Activated naive CD8-positive, alpha-beta T cell (primary cell): ENCODE data around the gene ADARB2.
A peak's percentile ranks its signal among the peaks of the same experiment; 100 is the strongest.
"Not testable (repeated sequence)": the region's sequence is repeated elsewhere in the genome, so short reads cannot be mapped to it uniquely, and the experiment has no call there.

Experiments used
- H3K27ac Mint-ChIP-seq: one replicate; pipeline ENCODE4 v1.8.0; 2021; ENCODE audit warnings: mixed read lengths
- H3K27me3 Mint-ChIP-seq: one replicate; pipeline ENCODE4 v1.8.0; 2021; ENCODE audit warnings: mixed read lengths
- H3K36me3 Mint-ChIP-seq: one replicate; pipeline ENCODE4 v1.8.0; 2021; ENCODE audit warnings: mixed read lengths
- H3K4me1 Mint-ChIP-seq: one replicate; pipeline ENCODE4 v1.8.0; 2021; ENCODE audit warnings: low read depth, mixed read lengths
- H3K4me3 Mint-ChIP-seq: one replicate; pipeline ENCODE4 v1.8.0; 2021; ENCODE audit warnings: mild to moderate bottlenecking, mixed read lengths
- H3K9me3 Mint-ChIP-seq: one replicate; pipeline ENCODE4 v1.8.0; 2021; ENCODE audit warnings: low read depth, mixed read lengths

ADARB2 gene

DNA sequence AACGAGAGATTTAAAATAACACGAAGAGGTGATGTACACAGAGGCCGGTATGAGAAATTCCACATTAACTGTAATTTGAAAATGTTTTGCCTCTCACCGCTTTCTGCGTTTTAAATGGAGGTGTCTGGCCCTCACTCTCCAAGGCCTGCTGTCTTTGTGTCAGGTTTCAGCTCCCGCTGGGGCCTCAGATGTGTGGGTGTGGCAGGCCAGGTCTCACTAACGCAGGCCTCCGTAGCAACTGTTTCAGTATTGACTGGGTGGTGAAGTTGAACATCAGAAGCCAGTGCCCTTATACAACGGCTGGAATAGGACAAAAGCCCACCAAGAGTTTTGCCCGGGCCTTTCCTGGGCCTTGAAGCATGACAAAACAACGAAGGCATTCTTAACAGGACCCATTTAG lies 303.1 kb downstream of the ADARB2 start:
- H3K27ac Mint-ChIP-seq, result no peak overlapping the region

DNA sequence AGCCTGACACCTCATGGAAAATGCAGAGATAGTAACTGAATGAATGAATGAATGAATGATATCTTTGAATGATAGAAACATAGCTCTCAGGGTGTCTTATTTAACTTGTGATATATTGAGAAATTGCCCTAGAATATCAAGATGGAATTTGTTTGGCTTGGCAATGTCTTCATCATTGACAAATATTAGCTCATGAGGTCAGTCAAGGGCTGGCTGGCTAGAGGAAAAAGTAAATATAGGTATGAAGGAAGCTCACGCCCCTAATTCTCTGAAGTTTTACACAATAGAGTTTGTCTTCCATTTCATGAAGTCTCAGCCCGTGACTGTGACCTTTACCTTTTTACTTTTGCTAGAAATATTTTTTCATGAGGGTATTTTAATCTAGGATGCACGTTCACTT lies 305.2 kb downstream of the ADARB2 start:
- Mint-ChIP-seq H3K27ac (no peak overlapping the region), H3K4me1 (no peaks in the 10 kb centered on the region), H3K9me3 (peaks cover 6% of the 10 kb centered on the region), H3K27me3 (no peaks in the 10 kb centered on the region), H3K4me3 (no peak overlapping the region), H3K36me3 (no peaks in the 10 kb centered on the region)

More for the DNA sequence above, 303.1 kb downstream of the ADARB2 start:
- Mint-ChIP-seq H3K4me3 (no peak overlapping the region), H3K4me1 (no peaks in the 10 kb centered on the region), H3K27me3 (peaks cover 5% of the 10 kb centered on the region), H3K9me3 (peaks cover 6% of the 10 kb centered on the region), H3K36me3 (no peaks in the 10 kb centered on the region)

DNA sequence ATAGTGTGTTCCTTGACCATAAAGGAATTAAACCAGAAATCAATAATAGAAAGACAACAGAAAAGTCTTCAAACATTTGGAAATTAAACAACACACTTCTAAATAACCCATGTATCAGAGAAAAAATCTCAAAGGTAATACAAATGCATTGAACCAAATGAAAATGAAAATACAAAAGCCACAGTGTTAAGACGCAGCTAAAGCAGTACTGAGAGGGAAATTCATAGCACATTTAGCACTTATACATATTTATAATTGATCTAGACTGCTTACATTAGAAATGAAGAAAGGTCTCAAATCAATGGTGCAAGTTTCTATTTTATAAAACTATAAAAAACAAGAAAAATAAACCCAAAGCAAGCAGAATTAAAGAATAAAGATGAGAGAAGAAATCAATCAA lies 306.1 kb downstream of the ADARB2 start:
- Mint-ChIP-seq H3K4me3 (no peak overlapping the region), H3K27ac (no peak overlapping the region), H3K27me3 (no peaks in the 10 kb centered on the region), H3K4me1 (no peaks in the 10 kb centered on the region), H3K9me3 (peaks cover 6% of the 10 kb centered on the region), H3K36me3 (no peaks in the 10 kb centered on the region)

DNA sequence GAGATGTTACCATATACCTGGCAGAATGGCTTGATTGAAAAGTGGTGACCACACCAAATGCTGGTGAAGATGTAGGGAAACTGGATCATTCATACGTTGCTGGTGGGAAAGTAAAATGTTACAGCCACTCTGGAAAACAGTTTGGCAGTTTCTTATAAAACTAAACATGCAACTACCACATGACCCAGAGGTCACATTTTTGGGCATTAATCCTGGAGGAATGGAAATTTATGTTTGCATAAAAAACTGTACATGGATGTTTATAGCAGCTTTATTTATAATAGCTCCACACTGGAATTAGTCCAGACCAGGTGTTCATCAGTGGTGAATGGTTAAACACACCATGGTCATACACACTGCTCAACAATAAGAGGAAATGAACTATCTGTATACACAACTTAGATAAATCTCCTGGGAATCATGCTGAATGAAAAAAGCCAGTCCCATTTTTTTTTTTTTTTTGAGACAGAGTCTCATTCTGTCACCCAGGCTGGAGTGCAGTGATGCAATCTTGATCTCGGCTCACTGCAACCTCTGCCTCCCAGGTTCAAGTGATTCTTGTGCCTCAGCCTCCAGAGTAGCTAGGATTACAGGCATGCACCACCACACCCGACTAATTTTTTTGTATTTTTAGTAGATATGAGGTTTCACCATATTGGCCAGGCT lies 309.7 kb downstream of the ADARB2 start:
- H3K4me1 Mint-ChIP-seq, H3K4me3 Mint-ChIP-seq, H3K27me3 Mint-ChIP-seq, H3K36me3 Mint-ChIP-seq, H3K27ac Mint-ChIP-seq, H3K9me3 Mint-ChIP-seq: not testable (repeated sequence)

DNA sequence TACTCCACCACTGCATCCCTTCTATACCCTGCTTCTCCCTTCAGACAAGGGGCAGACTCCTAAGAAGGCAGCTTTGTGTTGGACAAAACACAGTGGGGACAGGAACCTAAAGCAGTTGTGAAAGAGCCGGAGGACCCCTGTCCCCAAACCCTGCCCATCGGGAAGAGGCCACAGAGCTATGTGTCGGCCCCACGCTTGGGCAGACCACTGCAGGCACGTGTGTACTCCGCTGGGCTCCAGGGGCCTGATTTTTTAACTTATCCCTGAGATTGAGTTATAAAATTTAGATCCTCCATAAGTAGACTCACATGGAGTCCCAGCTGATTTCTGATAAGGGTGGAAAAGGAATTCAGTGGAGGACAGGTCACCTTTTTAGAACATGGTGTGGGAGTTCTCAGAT lies 310.5 kb downstream of the ADARB2 start:
- Mint-ChIP-seq H3K27ac (no peak overlapping the region), H3K4me1 (no peaks in the 10 kb centered on the region), H3K4me3 (no peak overlapping the region)

DNA sequence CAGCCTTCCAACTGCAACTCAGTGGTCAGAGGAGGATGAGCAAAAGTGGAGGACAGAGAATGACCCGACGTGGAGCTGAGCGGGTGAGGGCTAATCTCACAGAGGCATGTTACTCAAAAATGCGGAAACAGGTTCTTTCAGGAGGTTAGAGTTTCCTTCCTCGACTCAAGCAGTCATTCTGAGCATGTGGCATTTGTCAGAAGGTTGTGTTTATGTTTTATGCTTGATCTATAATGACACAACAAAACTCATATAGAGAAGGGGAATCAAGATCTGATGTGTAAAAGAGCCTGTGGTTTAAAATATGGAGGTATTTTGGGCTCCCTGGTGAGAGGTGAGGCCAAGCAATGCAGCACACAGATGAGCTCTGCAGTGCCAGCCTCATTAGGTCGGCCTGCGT lies 311.4 kb downstream of the ADARB2 start:
- H3K4me3 Mint-ChIP-seq, result no peak overlapping the region
- no peak overlapping the region for H3K27ac Mint-ChIP-seq
- H3K4me1 Mint-ChIP-seq, result peaks cover under 1% of the 10 kb centered on the region
- H3K9me3 Mint-ChIP-seq, result peaks cover 6% of the 10 kb centered on the region
- no peaks in the 10 kb centered on the region for H3K36me3 Mint-ChIP-seq
- peaks cover 2% of the 10 kb centered on the region for H3K27me3 Mint-ChIP-seq

More for the DNA sequence above, 310.5 kb downstream of the ADARB2 start:
- H3K9me3 Mint-ChIP-seq, result peaks cover 6% of the 10 kb centered on the region
- no peaks in the 10 kb centered on the region for H3K36me3 Mint-ChIP-seq
- peaks cover 2% of the 10 kb centered on the region for H3K27me3 Mint-ChIP-seq

DNA sequence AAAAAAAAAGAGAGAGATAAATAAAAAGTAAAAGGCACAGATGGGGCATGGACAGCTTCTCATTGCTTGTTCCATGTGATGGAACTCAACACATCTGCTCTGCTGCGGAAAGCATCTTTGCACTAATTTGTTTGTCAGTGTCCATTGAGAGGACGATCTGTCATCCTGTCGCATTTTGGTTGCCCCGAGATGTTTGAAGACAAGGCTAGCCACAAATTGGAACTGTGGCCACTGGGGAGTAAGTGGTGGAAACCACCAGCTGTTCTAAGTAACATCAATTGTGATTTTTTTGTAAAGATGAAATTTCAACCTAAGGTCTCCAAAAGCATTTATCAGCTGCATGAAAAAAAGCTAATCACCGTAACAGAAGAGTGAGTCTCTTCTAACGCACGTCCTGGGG lies 312.7 kb downstream of the ADARB2 start:
- peaks cover 7% of the 10 kb centered on the region for H3K27me3 Mint-ChIP-seq
- peaks cover 9% of the 10 kb centered on the region for H3K4me1 Mint-ChIP-seq
- H3K9me3 Mint-ChIP-seq, result no peaks in the 10 kb centered on the region
- H3K36me3 Mint-ChIP-seq, result no peaks in the 10 kb centered on the region
- no peak overlapping the region for H3K27ac Mint-ChIP-seq
- H3K4me3 Mint-ChIP-seq, result no peak overlapping the region

DNA sequence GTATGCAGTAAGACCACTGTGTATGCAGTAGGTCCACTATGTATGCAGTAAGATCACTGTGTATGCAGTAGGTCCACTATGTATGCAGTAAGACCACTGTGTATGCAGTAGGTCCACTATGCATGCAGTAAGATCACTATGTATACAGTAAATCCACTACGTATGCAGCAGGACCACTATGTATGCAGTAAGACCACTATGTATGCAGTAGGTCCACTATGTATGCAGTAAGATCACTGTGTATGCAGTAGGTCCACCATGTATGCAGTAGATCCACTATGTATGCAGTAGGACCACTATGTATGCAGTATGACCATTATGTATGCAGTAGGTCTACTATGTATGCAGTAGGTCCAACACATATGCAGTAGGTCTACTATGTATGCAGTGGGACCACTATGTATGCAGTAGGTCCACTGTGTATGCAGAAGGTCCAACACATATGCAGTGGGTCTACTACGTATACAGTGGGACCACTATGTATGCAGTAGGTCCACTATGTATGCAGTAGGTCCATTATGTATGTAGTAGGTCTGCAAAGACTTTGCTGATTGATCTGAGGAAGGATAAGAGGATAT lies 313.6 kb downstream of the ADARB2 start:
- no peaks in the 10 kb centered on the region for H3K36me3 Mint-ChIP-seq
- peaks cover 9% of the 10 kb centered on the region for H3K4me1 Mint-ChIP-seq
- H3K27ac Mint-ChIP-seq, result no peak overlapping the region
- H3K4me3 Mint-ChIP-seq, result no peak overlapping the region
- H3K27me3 Mint-ChIP-seq, result peaks cover 8% of the 10 kb centered on the region
- no peaks in the 10 kb centered on the region for H3K9me3 Mint-ChIP-seq

DNA sequence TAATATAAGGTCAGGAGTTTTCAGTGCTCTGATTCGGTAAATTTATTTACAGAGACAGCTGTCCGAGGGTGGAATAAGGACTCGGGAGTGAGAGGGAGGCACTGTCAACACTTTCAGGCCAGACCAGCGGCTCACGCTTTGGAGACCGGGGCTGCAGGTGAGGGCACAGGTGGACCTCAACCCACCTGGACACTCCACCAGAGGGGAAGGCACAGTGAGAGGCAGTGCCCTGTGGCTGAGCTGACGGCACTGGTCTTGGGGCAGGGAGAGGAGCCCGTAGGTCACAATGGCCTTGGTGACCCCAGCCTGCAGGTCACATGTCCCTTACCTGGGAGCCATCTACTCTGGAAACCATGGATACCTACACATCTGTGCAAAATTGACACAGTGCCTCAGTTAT lies 315.1 kb downstream of the ADARB2 start:
- peaks cover 12% of the 10 kb centered on the region for H3K27me3 Mint-ChIP-seq
- no peaks in the 10 kb centered on the region for H3K36me3 Mint-ChIP-seq

DNA sequence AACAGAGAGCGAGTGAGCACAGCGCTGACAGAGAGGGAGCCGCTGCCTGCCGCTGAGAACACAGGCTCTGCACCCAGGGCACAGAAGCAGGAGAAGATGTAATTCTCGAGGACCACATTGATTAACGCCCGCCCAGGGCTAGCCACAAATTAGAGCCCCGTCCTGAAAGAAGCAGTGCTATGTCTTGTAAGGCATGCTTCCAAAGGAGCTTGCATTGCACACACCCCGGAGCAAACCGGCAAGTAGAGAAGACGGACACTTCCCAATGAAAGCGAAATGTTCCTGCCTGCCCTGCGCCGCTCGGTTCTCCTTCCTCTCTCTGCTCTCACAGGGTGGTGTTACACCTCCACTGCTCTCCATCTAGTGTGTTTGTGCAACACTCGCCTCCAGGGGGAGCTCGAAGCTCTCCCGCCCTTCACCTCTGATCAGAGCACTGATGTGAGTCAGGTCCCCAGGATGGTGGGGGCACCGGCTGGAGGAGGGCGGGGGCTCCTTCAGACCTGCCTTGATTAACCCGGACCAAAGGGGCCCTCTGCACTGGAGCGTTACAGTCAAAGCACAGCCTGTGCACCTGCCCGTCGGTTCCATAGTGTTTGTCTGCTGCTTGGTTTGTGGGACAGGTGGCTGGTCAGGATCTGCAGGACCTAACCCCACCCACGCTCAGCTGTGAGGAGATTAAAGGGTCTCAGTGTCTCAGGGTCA lies 316.5 kb downstream of the ADARB2 start:
- H3K9me3 Mint-ChIP-seq, result no peaks in the 10 kb centered on the region
- H3K27me3 Mint-ChIP-seq, result peaks cover 20% of the 10 kb centered on the region
- H3K4me3 Mint-ChIP-seq, result peak overlapping the region; percentile 64
- H3K36me3 Mint-ChIP-seq, result no peaks in the 10 kb centered on the region
- H3K27ac Mint-ChIP-seq, result no peak overlapping the region
- H3K4me1 Mint-ChIP-seq, result peaks cover 9% of the 10 kb centered on the region

More for the DNA sequence above, 315.1 kb downstream of the ADARB2 start:
- Mint-ChIP-seq H3K4me3 (no peak overlapping the region), H3K27ac (no peak overlapping the region), H3K4me1 (peaks cover 9% of the 10 kb centered on the region), H3K9me3 (no peaks in the 10 kb centered on the region)

DNA sequence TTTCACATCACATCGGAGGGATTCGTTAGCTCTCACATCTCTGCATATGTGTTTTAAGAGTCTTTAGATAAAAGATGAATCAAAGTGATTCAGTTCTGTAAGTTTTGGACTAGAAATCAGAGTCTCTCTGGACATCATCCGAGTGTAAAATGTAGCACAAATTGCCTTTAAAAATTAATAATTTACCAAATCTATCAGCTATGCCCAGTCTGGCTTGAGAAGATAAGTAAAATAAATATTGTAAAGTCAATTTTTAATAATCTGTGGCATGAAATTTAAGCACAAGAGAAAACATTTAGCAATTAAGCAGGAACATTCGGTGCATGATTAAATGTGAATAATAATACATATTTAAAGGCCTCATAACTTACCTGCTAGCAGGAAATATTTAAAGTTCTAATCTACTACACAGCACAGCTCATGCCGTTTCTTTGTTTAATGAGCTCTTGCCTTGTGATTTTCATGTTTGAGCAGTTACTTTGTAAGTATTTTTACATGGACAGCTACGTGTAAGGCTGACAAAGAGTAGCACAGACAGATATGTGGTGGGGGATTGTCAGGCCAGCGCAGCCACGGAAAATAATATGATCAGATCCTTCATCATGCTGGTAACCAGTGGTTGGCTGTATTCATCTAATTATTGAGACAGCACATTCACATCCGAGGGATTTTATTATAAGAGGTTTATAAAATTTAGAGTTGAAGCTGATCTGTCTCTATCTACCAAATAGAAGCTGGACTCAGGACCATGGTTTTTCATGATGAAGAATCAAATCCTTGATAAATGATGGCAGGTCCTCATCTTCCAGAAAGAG lies 317.3 kb downstream of the ADARB2 start:
- H3K4me1 Mint-ChIP-seq, result peaks cover 9% of the 10 kb centered on the region
- no peaks in the 10 kb centered on the region for H3K36me3 Mint-ChIP-seq
- peaks cover 24% of the 10 kb centered on the region for H3K27me3 Mint-ChIP-seq
- peak overlapping the region; percentile 64 for H3K4me3 Mint-ChIP-seq
- H3K9me3 Mint-ChIP-seq, result no peaks in the 10 kb centered on the region
- no peak overlapping the region for H3K27ac Mint-ChIP-seq

DNA sequence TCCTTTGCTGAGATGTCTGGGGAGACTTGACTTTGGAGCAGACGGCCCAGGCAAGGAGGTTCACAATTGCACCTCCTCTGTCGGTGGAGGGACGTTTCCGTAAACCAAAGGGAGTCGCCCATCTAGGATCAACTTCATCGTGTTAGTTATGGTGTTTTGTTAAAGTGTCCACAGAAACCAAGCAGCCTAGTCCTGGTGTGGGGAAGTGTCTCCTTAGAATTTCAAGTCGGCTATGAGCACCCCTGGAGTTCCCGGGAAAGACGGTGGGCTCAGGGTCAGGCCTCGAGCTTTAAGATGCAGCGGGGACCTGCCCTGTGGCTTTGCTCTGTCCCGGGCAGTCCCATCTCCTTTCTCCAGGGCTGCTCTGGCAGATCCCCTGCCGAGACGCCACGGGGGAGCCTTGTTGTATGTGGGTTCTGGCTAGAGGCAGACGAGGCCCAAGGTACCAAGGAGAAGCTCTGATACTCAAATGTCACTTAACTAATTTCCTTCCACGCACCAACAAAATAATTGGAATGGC lies 319.2 kb downstream of the ADARB2 start:
- H3K27ac Mint-ChIP-seq, result no peak overlapping the region
- no peaks in the 10 kb centered on the region for H3K9me3 Mint-ChIP-seq
- peaks cover 29% of the 10 kb centered on the region for H3K27me3 Mint-ChIP-seq
- H3K4me3 Mint-ChIP-seq, result no peak overlapping the region
- peaks cover 9% of the 10 kb centered on the region for H3K4me1 Mint-ChIP-seq
- no peaks in the 10 kb centered on the region for H3K36me3 Mint-ChIP-seq

DNA sequence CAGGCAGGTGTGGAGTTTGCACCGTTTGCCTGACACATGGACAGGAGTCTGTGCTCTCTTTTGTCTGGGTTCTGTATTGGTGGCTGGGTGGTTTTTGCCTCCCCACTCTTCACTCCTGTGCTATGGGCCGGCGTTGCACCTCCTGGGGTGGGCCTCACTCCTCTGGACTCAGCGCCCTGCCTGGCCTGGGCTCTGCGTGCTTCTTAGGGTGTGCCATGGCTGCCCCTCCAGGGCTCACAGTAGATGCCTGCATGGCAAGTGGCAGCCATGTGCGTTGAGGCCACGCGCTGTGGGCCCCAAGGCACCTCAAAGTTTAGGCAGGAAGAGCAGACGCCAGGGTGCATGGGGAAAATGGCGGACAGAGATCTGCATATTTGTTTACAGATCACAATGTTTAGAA lies 319.8 kb downstream of the ADARB2 start:
- Mint-ChIP-seq H3K36me3 (no peaks in the 10 kb centered on the region), H3K27ac (no peak overlapping the region), H3K9me3 (no peaks in the 10 kb centered on the region), H3K27me3 (peaks cover 33% of the 10 kb centered on the region), H3K4me3 (no peak overlapping the region), H3K4me1 (peaks cover 9% of the 10 kb centered on the region)

DNA sequence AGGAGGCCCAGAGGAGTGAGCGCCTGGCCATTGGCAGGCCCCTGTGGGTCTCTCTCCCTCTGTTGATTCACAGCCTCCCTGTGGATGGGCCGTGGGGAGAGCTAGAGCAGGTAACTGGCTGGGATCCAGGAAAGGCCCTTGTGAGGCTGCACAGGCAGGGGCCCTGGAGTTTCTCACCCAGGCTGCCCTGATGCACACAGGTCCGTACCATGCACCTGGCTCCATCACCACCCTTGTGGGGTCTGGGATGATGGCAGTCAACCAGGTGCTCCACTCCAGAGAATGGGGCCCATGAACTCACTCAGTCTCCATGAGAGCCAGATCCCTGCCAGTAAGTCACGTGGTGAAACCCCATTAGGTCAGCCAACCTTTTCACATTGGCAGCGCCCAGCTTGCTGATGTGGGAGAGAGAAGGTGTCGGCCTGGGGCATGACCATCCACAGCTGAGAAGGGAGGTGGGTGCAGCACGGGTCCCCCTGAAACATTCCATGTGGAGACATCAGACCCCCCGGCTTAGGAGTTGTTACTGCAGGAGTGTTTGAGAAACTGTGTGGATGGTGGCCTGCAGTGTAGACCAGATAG lies 320.8 kb downstream of the ADARB2 start:
- H3K36me3 Mint-ChIP-seq, result no peaks in the 10 kb centered on the region
- peaks cover 9% of the 10 kb centered on the region for H3K4me1 Mint-ChIP-seq
- H3K4me3 Mint-ChIP-seq, result no peak overlapping the region
- no peak overlapping the region for H3K27ac Mint-ChIP-seq
- H3K27me3 Mint-ChIP-seq, result peaks cover 31% of the 10 kb centered on the region
- no peaks in the 10 kb centered on the region for H3K9me3 Mint-ChIP-seq
